GM12878 (cell line): ENCODE data around the gene WIPF1. TPM values are rescaled to one million over a fixed set of nuclear protein-coding genes. Genes with fewer than 3 reads are reported as not detected.

Experiments
- ATAC-seq: fragments of 200-7000 bp; cut with Tn5 transposase; 3 replicates; pipeline ENCODE4 v1.9.1; 2020; ENCODE audit warnings: mild to moderate bottlenecking, moderate library complexity
- BruUV-seq: library from RNA; stranded (reverse); fragments of 400-500 nt; replicated peaks from 2 replicates; lab custom pipeline; 2021; lab: Mats Ljungman, UMichigan
- CTCF ChIA-PET: fragments of 300-600 bp; sonication (Branson Sonifier 250); formaldehyde crosslinking; extraction: SDS; loops from one replicate; lab custom pipeline; 2021; ENCODE audit warnings: inconsistent platforms; lab: Yijun Ruan, JAX
- POLR2A ChIA-PET: fragments of 350-600 bp; formaldehyde crosslinking; extraction: SDS; loops from one replicate; lab custom pipeline; 2021; ENCODE audit warnings: inconsistent platforms; lab: Charles Lee
- RAD21 ChIA-PET: fragments of 300-600 bp; sonication (Branson Sonifier 250); formaldehyde crosslinking; loops from one replicate; lab custom pipeline; 2023; ENCODE audit warnings: antibody characterized with exemption; ENCODE audit not compliant: unreplicated experiment; lab: Charles Lee
- SMC1A ChIA-PET: fragments of 300-600 bp; sonication (Branson Sonifier 250); formaldehyde crosslinking; loops from one replicate; lab custom pipeline; 2023; ENCODE audit not compliant: unreplicated experiment, uncharacterized antibody; lab: Charles Lee
- DNase-seq: peaks from one replicate; pipeline ENCODE4 v3.0.0-alpha.2; 2011; ENCODE audit warnings: low read depth, low spot score
- FAIRE-seq: peaks from 3 replicates; lab custom pipeline; 2011; peaks lifted over from hg19 to GRCh38; lab: Jason Lieb, UNC
- H2AFZ ChIP-seq: 2 replicates; pipeline ENCODE4 v1.6.0; 2011; ENCODE audit warnings: low read depth, low read length, control low read depth; ENCODE audit not compliant: control insufficient read depth
- H3K27ac ChIP-seq: 2 replicates; pipeline ENCODE4 v1.5.1; 2011; ENCODE audit warnings: control low read depth; ENCODE audit not compliant: control insufficient read depth, insufficient read depth
- H3K27me3 ChIP-seq, 2 experiments: replicated peaks in 1 of 2; 2 replicates each; pipeline versions ENCODE4 v1.6.0 to v1.6.1; 2011; ENCODE audit warnings: low read length in 1 of 2; ENCODE audit not compliant: control insufficient read depth in 2 of 2, insufficient read depth in 2 of 2
- H3K36me3 ChIP-seq, 2 experiments: 2 replicates each; pipeline ENCODE4 v1.5.1; 2011; ENCODE audit warnings: low read length in 1 of 2; ENCODE audit not compliant: control insufficient read depth in 2 of 2, insufficient read depth in 2 of 2
- H3K4me1 ChIP-seq: 2 replicates; pipeline ENCODE4 v1.6.1; 2011; ENCODE audit warnings: mild to moderate bottlenecking, low read length, moderate library complexity, mixed read lengths; ENCODE audit not compliant: control insufficient read depth, insufficient read depth
- H3K4me2 ChIP-seq: 2 replicates; pipeline ENCODE4 v1.6.0; 2011; ENCODE audit warnings: control low read depth; ENCODE audit not compliant: control insufficient read depth, insufficient read depth
- H3K4me3 ChIP-seq: fragments of 200-600 bp; sonication (generic); 2 replicates; pipeline ENCODE4 v1.5.1; 2016
- H3K79me2 ChIP-seq: 2 replicates; pipeline ENCODE4 v1.6.0; 2011; ENCODE audit warnings: low read length; ENCODE audit not compliant: control insufficient read depth, insufficient read depth
- H3K9ac ChIP-seq: 2 replicates; pipeline ENCODE4 v1.8.0; 2011; ENCODE audit warnings: low read length, control low read depth, mixed read lengths; ENCODE audit not compliant: control insufficient read depth, insufficient read depth
- H3K9me3 ChIP-seq: replicated peaks from 3 replicates; pipeline ENCODE4 v1.5.1; 2011; ENCODE audit warnings: mild to moderate bottlenecking, low read length; ENCODE audit not compliant: control insufficient read depth, insufficient read depth
- H4K20me1 ChIP-seq: 2 replicates; pipeline ENCODE4 v1.6.0; 2011; ENCODE audit not compliant: control insufficient read depth, insufficient read depth
- BACH1 ChIP-seq: fragments of 450-650 bp; IDR thresholded peaks from 2 replicates; pipeline ENCODE4 v1.6.1; 2017; ENCODE audit warnings: mild to moderate bottlenecking, borderline replicate concordance
- BMI1 ChIP-seq: fragments of 450-650 bp; IDR thresholded peaks from 2 replicates; pipeline ENCODE4 v1.6.1; 2016; ENCODE audit warnings: mild to moderate bottlenecking, moderate library complexity, borderline replicate concordance
- CEBPB ChIP-seq, 2 experiments: fragments of 150-350 bp in 1 of 2; IDR thresholded peaks; 2 replicates each; pipeline ENCODE4 v1.6.1; 2012 to 2014; ENCODE audit warnings: low read depth in 2 of 2, low read length in 2 of 2, borderline replicate concordance in 1 of 2, inconsistent platforms in 1 of 2
- CREM ChIP-seq: IDR thresholded peaks from 2 replicates; pipeline ENCODE4 v1.6.1; 2014; ENCODE audit warnings: antibody characterized with exemption, low read depth
- ETV6 ChIP-seq, 2 experiments: fragments of 450-650 bp in 1 of 2; IDR thresholded peaks in 1 of 2; conservative IDR thresholded peaks in 1 of 2; 2 replicates each; pipeline ENCODE4 v1.6.1; 2014; ENCODE audit warnings: antibody characterized with exemption in 1 of 2, borderline replicate concordance in 1 of 2, low read depth in 1 of 2, mild to moderate bottlenecking in 1 of 2, moderate library complexity in 1 of 2
- MYC ChIP-seq: IDR thresholded peaks from 2 replicates; pipeline ENCODE4 v1.6.1; 2011; ENCODE audit warnings: mild to moderate bottlenecking, low read length, moderate library complexity, inconsistent platforms; ENCODE audit not compliant: insufficient read depth, insufficient replicate concordance, insufficient read length, severe bottlenecking
- NR2C2 ChIP-seq: IDR thresholded peaks from 2 replicates; pipeline ENCODE4 v1.6.1; 2011; ENCODE audit warnings: borderline replicate concordance, low read depth; ENCODE audit not compliant: control insufficient read depth, insufficient read length
- PKNOX1 ChIP-seq: fragments of 450-650 bp; IDR thresholded peaks from 2 replicates; pipeline ENCODE4 v1.6.1; 2016; ENCODE audit warnings: mild to moderate bottlenecking
- in situ Hi-C: fragments of 300-500 bp; cut with MboI; formaldehyde crosslinking; loops from 9 replicates; pipeline ENCODE4 v1.14.3; 2018; ENCODE audit warnings: mixed read lengths
- intact Hi-C: fragments of 100-400 bp; cut with micrococcal nuclease; formaldehyde crosslinking; loops from one replicate; pipeline ENCODE4 v1.14.2; 2022; ENCODE audit not compliant: unreplicated experiment
- polyA plus RNA-seq, 11 experiments: library from polyadenylated mRNA; depleted of rRNA in 4 of 11; unstranded in 6 of 11; stranded (reverse) in 5 of 11; fragments of >200 nt; fragmentation: Nextera tagmentation in 4 of 11; fragmentation: Illumina TruSeq in 1 of 11; extraction: Ambion mirVana in 4 of 11; extraction: Trizol in 1 of 11; gene quantifications; 1 replicate in 1 of 11; 2 replicates in 10 of 11; pipeline versions ENCODE4 v1.2.1 to v1.2.3, GENCODE V29; 2011 to 2016; ENCODE audit warnings: inconsistent platforms in 2 of 11, missing spikeins in 2 of 11, low read depth in 1 of 11
- total RNA-seq, 4 experiments: library from RNA; depleted of rRNA in 3 of 4; stranded (reverse); fragments of >200 nt in 3 of 4; fragmentation: Illumina TruSeq in 1 of 4; extraction: Trizol in 1 of 4; gene quantifications; 2 replicates each; pipeline versions ENCODE4 v1.2.1 to v1.2.3, GENCODE V29; 2013 to 2021

Gene WIPF1
- total and polyA plus RNA-seq, 10 of the 15 experiments (the other 5 are each of a cell fraction or from before 2014, with no cell fraction given): 23.1 to 188 (median 68.9) TPM

DNA sequence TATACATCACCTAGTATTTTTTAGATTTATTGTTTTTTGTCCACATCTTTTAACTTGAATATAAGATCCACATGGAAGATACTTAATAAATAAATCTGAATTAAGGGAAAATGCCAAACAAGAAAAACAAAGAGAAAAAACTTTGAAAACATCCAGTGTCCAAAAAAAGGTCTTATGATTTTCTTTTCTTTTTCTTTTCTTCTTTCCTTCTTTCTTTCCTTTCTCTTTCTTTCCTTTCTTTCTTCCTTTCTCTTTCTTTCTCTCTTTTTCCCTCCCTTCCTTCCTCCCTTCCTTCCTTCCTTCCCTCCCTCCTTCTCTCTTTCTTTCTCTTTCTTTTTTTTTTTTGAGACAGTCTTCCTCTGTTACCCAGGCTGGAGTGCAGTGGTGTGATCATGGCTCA is 29.6 kb upstream of the WIPF1 start:
- no peaks in the 10 kb centered on the region for H4K20me1 ChIP-seq
- H3K4me3 ChIP-seq: no peak overlapping the region
- FAIRE-seq (no peak), ATAC-seq (no peak), DNase-seq (no peak)
- peaks cover 17% of the 10 kb centered on the region for H3K79me2 ChIP-seq
- H3K9me3 ChIP-seq: no peaks in the 10 kb centered on the region
- H3K27ac ChIP-seq: no peak overlapping the region
- intact Hi-C loops (no loop called here), in situ Hi-C loops (no loop called here)
- no peak overlapping the region for H3K9ac ChIP-seq
- POLR2A ChIA-PET: interaction anchor here (0.9 to 1.1 kb wide), 2 partner anchors 15 to 24 kb away, joined by 3 to 4 read pairs; no protein-coding TSS in a partner anchor
- no peaks in the 10 kb centered on the region for H3K27me3 ChIP-seq
- no TSS peak for BruUV-seq
- H3K4me1 ChIP-seq: peaks cover 9% of the 10 kb centered on the region
- RAD21 ChIA-PET: no interaction called here
- TF ChIP-seq ETV6 (conservative IDR thresholded peaks at IDR 0.05 in 1 of 2, IDR thresholded peaks at IDR 0.05 in 1 of 2; ENCODE audit: borderline replicate concordance in 1 of 2, low read depth in 1 of 2) (no peak), NR2C2 (no peak), BACH1 (no peak), CREM (no peak), BMI1 (no peak), PKNOX1 (no peak), CEBPB (IDR thresholded peaks at IDR 0.05; ENCODE audit: borderline replicate concordance in 1 of 2, low read depth in 2 of 2, low read length in 2 of 2) (no peak), MYC (no peak)
- peaks cover 1 to 10% of the 10 kb centered on the region in 2 experiments; a peak in 2 of 4 replicates for H3K36me3 ChIP-seq
- CTCF ChIA-PET: no interaction called here
- SMC1A ChIA-PET: interaction anchor here (2.1 to 16.0 kb wide), 2 partner anchors 21 to 45 kb away, joined by 4 to 512 read pairs; partner anchors contain the start of gene WIPF1
- no peak overlapping the region for H2AFZ ChIP-seq
- no peak overlapping the region for H3K4me2 ChIP-seq
